HG03060 (cell line): Measurements from ENCODE around the gene AGTPBP1.

Source experiments
- ATAC-seq: cut with Tn5 transposase; IDR thresholded peaks from one replicate; pipeline ENCODE4 v1.9.1; 2021; ENCODE audit warnings: low read depth, moderate number of reproducible peaks; ENCODE audit not compliant: unreplicated experiment

AGTPBP1 gene

DNA sequence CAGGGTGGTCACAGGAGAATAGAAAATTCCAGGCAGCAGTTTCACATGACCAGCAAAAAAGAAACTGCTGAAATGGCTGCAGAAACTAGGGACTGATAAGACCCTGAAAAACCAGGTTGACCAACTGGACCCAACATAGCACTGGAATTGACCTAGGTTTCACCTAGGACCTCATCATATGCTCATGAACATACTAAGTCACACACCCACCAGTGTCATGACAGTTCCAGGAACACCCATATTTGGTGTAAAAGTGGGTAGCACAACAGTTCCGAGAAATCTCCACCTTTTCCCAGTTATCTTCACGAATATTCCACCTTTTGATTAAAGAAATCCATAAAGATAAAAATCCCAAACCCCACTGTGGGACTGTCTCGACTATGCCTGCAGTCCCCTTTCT lies 182.2 kb downstream of the AGTPBP1 start:
- no peak for ATAC-seq

DNA sequence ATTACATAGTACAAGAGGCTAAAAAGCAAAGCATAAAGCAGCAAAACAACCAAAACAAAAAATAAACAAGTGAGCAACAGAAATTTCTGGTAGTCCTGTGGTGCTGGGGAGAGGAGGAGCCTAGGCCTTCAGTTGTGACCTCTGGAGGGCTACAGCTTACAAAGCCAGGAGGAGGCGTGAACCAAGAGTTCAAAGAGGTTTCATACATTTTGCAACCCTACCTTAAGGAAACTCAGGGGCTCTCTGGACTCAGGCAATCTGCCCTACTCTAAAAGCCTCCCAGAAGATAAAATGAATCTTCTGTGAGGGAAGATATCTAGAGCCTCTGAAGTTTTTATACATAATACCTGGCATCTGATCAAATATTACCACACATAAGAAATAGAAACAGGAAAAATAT lies 187.4 kb downstream of the AGTPBP1 start:
- no peak for ATAC-seq

DNA sequence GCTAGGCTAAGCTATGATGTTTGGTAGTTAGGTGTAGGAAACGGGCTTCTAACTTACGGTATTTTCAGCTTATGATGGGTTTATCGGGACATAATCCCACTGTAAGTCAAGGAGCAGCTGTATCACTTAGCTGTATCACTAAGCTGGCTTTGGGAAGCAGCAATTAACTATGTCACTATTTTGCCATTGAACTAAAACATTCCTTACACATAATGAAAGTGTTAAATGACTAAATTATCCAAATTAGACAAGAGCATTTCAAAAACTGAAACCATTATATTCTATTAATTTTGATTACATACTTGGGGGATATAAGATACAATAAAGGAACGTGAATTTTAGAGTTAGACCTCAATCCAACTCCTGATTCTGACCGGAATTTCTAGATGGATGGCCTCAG lies 188.3 kb downstream of the AGTPBP1 start:
- no peak for ATAC-seq

DNA sequence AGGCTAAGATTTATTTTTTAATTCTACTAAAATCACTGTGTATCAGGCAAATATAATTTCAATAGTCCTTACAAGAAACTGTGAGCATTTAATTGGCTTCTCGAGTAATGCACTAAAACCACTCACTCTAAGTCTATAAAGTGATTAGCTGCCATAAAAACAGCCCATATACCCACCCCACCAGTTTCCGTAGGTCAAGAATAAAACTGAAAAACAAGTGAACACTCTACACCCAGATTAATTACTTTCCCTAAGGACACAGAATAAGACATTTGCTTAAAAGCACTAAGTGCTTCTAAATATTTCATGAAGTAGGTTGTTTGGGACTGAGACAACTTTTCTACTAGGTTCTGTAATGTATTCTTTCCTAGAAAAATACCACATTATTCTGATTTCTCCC lies 194.2 kb downstream of the AGTPBP1 start:
- ATAC-seq = no peak

DNA sequence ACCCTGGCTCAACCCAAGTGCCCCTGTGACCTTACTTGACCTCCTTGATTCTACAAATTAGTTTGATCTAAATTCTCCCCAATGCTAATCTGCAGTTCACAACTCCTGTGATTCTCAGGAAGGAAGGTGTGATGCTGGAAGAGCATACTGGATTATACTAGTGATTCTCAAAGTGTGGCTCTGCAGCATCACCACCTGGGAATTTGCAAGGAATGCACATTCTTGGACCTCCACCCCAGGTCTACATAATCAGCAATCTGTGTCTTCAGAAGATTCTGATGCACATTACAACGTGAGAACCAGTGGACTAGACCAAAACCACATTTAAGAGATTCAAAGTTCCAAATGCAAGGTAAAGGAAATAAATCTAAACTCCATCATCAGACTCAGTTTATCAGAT lies 198.6 kb downstream of the AGTPBP1 start:
- ATAC-seq = no peak

DNA sequence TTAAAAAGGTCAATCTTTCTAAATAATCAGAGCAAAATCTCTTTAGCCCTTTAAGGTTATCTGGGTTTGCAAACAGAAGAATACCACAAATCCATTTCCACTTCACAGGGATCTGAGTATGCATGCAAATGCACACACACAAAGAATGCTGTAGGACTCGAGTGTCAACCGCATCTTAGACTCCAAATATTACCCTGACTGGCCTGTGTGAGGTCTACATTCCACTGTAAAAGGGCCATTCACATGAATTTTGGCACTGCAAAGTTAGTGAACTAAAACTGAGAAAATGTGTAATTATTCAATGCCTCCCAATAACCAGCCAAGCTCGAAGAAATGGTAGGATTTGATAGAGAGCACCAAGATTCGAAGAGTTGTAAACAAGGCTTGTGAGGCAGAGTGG lies 199.9 kb downstream of the AGTPBP1 start:
- ATAC-seq = no peak

DNA sequence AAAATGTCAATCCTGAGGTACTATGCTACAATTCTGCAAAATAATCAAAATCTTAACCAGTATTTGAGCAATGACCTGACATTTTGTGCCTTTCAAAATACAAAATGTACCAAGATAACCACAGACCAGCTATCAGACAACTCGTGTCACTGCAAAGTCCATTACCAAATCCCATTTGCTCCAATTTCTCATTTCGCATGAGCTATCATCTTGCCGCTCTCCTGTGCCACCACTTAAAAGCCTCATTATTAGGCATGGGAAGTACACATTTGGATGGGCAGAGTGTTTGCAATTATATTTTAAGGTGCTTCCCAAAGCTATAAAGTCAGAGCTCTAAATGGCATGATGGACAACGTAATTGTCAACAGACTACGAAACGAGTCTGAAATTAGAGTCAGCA lies 205.2 kb downstream of the AGTPBP1 start:
- ATAC-seq = no peak

DNA sequence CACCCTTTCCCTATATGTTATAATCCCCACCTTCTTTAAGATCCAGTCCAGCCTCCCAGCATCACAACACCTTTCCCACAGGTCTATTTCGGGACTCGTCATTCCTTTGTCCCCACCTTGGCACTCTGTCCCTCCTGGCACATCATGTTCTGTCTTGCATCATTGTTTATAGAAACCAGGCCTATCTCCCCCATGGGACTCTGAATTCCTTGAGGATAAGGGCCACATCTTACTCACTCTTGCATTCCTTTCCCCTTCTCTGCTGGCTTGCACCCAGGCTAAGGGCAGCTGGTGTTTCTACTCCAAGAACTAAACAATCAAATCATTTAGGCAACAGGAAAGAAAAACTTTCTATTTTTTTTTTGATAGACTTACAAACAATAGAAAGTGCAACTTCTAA lies 205.7 kb downstream of the AGTPBP1 start:
- no peak for ATAC-seq

- ATAC-seq = no peak
Measured at GRCh38 chr9:85534340-85534739, 207.4 kb downstream of the AGTPBP1 start.

GRCh38 chr9:85533538-85533937 lies 208.2 kb downstream of the AGTPBP1 start:
- no peak for ATAC-seq

- no peak for ATAC-seq
Measured at GRCh38 chr9:85530721-85531120, 211.0 kb downstream of the AGTPBP1 start.

DNA sequence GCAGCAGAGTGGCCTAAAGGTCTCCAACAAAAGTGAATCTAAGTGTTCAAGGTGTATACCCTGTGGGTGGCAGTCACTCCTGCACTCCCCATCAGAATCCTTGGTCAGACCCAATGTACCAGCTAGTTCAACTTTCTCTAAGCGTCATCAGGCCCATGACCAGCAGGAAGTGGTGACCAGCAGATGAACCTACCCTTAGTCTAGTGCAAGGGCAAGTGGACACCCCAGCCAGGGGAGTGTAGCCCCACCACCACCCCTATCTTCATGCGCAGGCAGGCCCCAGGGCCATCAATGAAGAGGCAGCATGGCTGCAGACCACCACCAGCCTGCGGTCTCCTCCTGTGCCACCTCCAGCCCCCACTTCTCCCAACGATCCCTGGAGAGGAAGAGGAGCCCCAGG lies 213.1 kb downstream of the AGTPBP1 start:
- ATAC-seq = no peak

- no peak for ATAC-seq
Measured at GRCh38 chr9:85528142-85528541, 213.6 kb downstream of the AGTPBP1 start.

DNA sequence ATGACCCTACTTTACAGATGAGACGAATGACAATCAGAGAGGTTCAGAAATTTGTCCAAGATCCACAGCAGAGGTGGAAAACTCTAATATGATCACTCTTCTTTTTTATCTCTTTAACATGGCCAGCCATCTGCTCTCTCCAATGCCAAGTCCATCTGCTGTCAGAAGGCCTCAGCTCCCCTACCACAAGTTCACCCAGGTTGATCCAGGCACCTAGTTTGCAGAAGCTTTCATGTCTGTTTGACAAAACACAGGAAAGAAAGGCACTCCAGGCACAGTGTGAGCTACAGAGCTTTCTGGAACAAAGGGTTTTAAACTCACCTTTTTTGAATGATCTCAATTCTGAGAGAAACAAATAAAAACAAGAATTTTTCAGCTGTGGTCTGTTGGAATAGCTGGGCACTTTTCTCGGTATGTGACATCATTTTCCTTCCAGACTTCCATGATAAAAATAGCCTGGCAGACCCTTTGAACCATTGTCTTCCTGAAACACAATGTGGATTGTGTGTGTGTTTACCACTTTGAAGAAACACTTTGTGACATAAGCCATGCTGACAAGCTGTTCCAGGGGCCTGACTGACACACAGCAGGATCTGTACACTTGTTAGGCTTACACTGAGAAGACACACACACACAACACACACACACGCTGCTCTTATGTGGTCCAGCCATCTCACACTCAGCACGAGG lies 214.3 kb downstream of the AGTPBP1 start:
- no peak for ATAC-seq

DNA sequence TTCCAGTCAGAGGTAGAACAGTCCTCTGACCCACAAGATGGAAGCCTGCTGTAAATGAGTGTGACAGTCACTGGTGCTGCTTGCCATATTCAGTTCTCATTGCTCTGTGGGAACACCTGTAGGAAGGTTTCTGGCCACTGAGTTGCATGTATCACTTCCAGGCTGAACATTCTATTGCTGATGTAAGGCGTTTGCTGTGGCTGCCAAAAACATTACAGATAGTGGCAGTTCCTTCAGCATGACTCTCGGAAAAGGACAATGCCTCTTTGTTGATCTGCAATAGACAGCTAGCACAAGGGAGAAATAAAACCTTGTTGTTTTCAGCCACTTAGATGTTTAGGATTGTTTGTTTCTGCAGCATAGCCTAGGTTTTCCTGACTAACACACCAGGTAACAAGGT lies 217.2 kb downstream of the AGTPBP1 start:
- no peak for ATAC-seq

- no peak for ATAC-seq
Measured at GRCh38 chr9:85523202-85523601, 218.6 kb downstream of the AGTPBP1 start.

- ATAC-seq = no peak
Measured at GRCh38 chr9:85522459-85523092, 219.2 kb downstream of the AGTPBP1 start.

- no peak for ATAC-seq
Measured at GRCh38 chr9:85521371-85522197, 220.2 kb downstream of the AGTPBP1 start.

DNA sequence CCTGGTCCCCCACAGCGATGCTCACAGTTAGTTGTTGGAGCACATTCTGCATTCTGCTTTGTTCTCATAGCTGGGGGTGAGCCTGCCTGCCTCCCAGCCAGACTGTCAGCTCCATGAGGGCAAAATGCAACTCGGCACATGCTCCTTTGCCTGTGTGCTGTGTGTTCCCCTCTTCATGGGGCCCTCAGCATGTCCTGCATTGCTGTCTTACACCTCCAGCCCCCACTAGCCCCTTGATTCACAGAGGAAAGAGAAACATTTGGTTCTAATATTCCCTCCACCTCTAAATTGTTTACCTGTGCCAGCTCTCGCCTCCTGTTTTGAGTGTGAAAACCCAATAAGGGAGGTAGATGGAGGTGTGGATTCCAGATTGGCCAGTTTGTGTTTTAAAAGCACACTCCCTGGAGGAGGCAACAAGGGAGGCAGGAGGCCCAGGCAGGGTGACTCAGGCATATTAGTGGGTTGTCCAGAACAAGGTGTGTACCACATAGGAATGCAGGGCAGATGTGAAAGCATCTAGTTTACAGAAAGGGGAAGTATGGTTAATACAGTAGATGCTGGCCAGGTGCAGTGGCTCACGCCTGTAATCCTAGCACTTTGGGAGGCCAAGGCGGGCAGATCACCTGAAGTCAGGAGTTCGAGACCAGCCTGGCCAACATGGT lies 224.6 kb downstream of the AGTPBP1 start:
- no peak for ATAC-seq

DNA sequence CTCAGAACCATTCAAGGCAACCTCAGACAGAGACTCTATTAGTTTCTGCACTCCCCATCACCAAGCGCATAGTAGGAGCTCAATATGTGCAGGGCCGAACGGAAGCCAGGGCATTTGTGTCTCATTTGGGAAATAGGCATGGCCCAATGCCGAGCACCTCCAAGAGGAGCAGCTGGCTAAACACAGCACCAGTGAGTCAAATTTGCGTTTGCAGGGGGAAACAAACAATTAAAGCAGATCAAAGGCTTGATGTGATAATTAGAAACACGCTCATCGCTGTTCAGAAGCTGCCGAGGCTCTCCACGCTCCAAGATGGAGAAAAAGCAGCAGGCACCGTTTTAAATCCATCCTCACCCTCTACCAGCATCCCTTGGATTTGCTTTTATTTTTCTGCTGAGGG lies 225.3 kb downstream of the AGTPBP1 start:
- ATAC-seq = no peak

GRCh38 chr9:85515021-85515420 lies 226.7 kb downstream of the AGTPBP1 start:
- ATAC-seq = no peak
